Measurements from ENCODE around the gene DZIP1L. TPM values are rescaled to one million over a fixed set of nuclear protein-coding genes. Genes with fewer than 3 reads are reported as not detected.

DZIP1L gene
- total RNA-seq, 1 experiment from 2014 or later, result 6.3 TPM

DNA sequence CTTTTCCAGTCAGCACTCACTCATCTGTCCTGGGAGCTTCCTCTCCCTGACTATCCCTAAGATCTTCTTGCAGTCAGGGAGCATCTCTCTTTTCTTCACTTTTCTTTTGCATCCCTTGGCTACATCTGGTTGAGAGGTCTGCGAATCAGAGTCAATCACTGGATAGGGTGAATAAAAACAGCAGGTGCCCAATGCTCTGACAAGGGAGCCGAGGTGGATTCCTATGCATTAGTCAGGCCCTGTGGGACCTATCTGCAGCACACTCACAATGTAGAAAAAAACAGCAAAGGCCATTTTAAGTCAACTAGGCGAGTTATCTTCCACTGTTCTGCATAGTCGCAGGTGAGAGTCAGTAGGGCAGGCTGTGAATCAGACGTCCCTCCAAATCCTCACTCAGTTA is 35.5 kb downstream of the DZIP1L start:
- DNase-seq (ENCODE audit: low read depth), result no peak
- in situ Hi-C loops (cut with HindIII; ENCODE audit: low pct_unique_long_range_greater_than_20kb, low sequenced_read_pairs), result no loop called here

DNA sequence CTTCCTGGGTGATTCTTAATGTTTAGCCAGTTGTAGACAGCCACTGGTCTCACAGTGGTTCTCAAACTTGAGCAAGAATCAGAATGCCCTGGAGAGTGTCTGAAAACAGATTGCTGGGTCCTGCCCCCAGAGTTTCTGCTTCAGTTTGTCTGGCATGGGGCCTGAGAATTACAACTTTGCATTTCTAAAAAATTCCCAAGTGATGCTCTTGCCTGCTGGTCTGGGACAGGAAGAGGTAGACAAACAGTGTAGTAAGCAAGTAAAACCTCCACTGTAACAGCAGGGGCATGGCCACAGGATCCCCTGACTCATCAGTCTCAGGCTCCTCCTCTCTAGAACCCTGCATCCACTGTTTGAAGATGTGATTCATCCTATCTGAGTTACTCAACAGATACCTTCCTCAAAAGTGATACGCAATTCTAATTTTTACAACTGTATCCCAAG is 36.5 kb downstream of the DZIP1L start:
- in situ Hi-C loops (cut with HindIII; ENCODE audit: low pct_unique_long_range_greater_than_20kb, low sequenced_read_pairs), result no loop called here
- DNase-seq (ENCODE audit: low read depth), result peak; percentile 60

- no peak for DNase-seq (ENCODE audit: low read depth)
- in situ Hi-C loops (cut with HindIII; ENCODE audit: low pct_unique_long_range_greater_than_20kb, low sequenced_read_pairs), result no loop called here
Observed at GRCh38 chr3:138078096-138078495, 37.3 kb downstream of the DZIP1L start.

DNA sequence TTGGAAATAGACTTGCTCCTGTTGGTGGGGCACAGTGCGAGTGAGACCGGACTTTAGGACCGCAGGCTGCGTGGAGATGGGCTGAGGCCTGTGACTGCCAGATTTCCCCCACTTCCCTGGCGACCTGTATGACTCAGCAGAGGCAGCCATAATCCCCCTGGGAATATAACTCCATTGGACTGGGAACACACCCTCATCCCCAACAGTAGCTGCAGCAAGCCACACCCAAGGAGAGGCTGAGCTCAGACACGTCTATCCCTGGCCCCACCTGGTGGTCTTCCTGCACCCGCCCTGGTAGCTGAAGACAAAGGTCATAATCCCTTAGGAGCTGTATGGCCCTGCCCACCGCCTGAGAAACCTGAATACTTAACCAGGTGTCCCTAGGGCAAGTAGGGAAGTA is 42.6 kb downstream of the DZIP1L start:
- DNase-seq (ENCODE audit: low read depth), result no peak
- in situ Hi-C loops (cut with HindIII; ENCODE audit: low pct_unique_long_range_greater_than_20kb, low sequenced_read_pairs), result no loop called here

DNA sequence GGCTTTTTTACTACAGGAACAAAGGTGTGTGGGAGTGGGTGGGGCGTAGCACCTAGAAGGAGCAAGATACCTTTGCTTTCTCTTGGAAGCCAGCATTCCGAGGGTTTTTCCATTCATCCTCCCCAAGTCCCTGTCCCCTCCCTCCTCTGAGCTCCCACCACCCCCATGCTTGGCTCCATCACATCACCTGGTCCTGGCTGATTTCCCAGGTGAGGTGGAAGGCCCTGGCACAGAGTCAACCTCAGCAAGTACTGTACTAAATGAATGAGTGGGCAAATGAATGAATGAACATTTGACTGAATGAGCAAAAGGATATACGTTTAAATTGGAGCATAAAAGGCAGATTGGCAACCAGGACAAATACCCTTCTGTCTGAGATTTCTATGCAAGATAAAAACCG is 45.4 kb downstream of the DZIP1L start:
- DNase-seq (ENCODE audit: low read depth), result no peak
- in situ Hi-C loops (cut with HindIII; ENCODE audit: low pct_unique_long_range_greater_than_20kb, low sequenced_read_pairs), result no loop called here

- peak; percentile 65 for DNase-seq (ENCODE audit: low read depth)
- in situ Hi-C loops (cut with HindIII; ENCODE audit: low pct_unique_long_range_greater_than_20kb, low sequenced_read_pairs), result no loop called here
Observed at GRCh38 chr3:138068579-138069174, 46.7 kb downstream of the DZIP1L start.

DNA sequence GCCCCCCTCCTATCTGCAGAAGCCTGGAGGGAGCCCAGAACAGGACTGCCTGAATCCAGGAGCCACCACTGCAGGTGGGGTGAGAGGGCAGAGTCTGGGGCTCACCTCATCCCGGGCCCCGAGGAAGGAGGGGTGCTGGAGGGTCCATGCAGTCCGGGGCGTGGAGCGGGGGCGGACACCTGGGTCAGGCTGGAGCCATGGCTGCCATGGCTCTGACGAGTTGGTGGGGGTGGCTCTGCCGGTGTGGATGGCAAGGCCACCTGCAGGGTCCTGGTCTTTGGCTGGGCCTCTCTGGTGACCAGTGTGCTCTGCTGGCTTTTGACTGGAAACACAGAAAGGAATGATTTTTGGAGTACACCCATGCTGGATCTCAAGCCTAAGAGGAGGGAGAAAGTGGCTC is 47.4 kb downstream of the DZIP1L start:
- in situ Hi-C loops (cut with HindIII; ENCODE audit: low pct_unique_long_range_greater_than_20kb, low sequenced_read_pairs), result no loop called here

DNA sequence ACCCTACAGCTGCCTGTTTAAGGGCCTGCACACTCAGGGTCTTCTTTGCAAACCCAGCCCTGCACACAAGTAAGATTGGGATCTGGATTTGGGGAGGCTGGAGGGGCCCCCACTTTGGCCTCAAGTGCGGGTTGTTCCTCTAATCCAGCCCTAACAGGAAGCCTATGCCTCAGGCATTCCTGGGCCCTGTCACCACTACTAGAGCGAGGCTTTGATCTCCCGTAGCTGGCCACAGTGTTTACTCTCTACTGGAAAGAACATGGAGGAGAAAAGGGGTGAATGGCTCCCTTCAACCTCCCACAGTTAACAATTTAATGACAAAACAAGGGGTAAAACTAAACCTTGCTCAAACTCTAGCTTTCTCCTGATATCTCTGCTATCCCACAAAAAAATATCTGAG is 48.4 kb downstream of the DZIP1L start:
- in situ Hi-C loops (cut with HindIII; ENCODE audit: low pct_unique_long_range_greater_than_20kb, low sequenced_read_pairs), result no loop called here
- no peak for DNase-seq (ENCODE audit: low read depth)

More for the DNA sequence above, 47.4 kb downstream of the DZIP1L start:
- no peak for DNase-seq (ENCODE audit: low read depth)

DNA sequence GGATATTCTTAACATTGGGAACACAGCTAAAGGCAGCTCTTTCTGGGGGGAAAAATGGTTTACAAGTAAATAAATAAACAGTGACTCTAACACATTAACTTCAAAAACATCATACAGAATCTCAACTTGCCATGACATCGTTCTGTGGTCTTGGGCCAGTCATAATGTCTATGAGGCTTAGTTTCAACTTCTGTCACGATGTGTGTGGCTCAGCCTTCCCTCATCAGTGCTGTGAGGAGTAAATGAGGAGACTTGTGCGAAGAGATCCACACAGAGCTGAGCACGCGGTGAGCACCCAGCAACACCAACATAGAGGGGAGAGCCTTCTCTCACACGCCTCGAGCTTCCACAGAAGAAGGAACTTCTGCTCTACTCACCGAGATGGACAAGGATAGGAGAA is 49.0 kb downstream of the DZIP1L start:
- no peak for DNase-seq (ENCODE audit: low read depth)
- in situ Hi-C loops (cut with HindIII; ENCODE audit: low pct_unique_long_range_greater_than_20kb, low sequenced_read_pairs), result no loop called here

DNA sequence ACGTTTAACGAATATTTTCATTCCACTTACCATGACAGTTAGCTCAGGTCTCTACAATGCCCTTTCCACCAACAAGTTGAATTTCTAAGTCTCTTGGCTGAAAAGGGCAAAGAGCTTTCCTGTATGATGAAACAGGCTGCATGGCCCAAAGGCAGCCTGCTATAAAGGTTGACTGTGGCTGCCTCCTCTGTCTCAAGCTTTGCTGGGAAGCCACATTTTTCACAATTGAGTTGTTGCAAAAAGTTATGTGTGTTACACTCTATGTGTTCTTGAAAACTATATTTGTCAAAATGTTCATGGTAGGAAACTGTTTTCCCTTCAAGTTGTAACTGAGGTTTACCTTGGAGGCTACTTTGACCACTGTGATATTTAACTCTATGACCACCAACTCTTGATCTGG is 49.5 kb downstream of the DZIP1L start:
- in situ Hi-C loops (cut with HindIII; ENCODE audit: low pct_unique_long_range_greater_than_20kb, low sequenced_read_pairs), result no loop called here
- DNase-seq (ENCODE audit: low read depth), result no peak

GRCh38 chr3:138063416-138063815 is 52.0 kb downstream of the DZIP1L start:
- no peak for DNase-seq (ENCODE audit: low read depth)
- in situ Hi-C loops (cut with HindIII; ENCODE audit: low pct_unique_long_range_greater_than_20kb, low sequenced_read_pairs), result no loop called here

GRCh38 chr3:138062626-138063025 is 52.8 kb downstream of the DZIP1L start:
- in situ Hi-C loops (cut with HindIII; ENCODE audit: low pct_unique_long_range_greater_than_20kb, low sequenced_read_pairs), result no loop called here
- DNase-seq (ENCODE audit: low read depth), result no peak

- DNase-seq (ENCODE audit: low read depth), result no peak
- in situ Hi-C loops (cut with HindIII; ENCODE audit: low pct_unique_long_range_greater_than_20kb, low sequenced_read_pairs), result no loop called here
Observed at GRCh38 chr3:138062037-138062436, 53.4 kb downstream of the DZIP1L start.

GRCh38 chr3:138060792-138061191 is 54.6 kb downstream of the DZIP1L start:
- no peak for DNase-seq (ENCODE audit: low read depth)
- in situ Hi-C loops (cut with HindIII; ENCODE audit: low pct_unique_long_range_greater_than_20kb, low sequenced_read_pairs), result no loop called here

DNA sequence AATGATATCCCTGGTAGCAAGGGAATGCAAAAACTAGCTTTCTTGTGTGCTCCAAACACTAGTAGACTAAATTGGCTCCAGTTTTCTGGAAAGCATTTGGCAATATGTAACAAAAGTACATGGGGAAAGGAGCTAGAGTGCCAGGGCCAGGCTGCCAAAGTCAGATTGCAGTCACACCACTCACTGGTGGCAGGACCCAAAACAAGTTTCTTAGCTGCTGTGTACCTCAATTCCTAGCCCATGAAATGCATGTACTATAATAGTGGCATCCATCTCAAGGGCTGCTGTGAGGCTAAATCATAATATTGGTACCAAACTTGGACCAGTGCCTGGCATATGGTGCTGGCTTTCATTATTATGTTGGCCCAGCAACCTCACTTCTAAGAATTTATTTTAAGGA is 56.1 kb downstream of the DZIP1L start:
- no peak for DNase-seq (ENCODE audit: low read depth)
- in situ Hi-C loops (cut with HindIII; ENCODE audit: low pct_unique_long_range_greater_than_20kb, low sequenced_read_pairs), result no loop called here

- DNase-seq (ENCODE audit: low read depth), result no peak
- in situ Hi-C loops (cut with HindIII; ENCODE audit: low pct_unique_long_range_greater_than_20kb, low sequenced_read_pairs), result no loop called here
Observed at GRCh38 chr3:138057384-138057783, 58.0 kb downstream of the DZIP1L start.

DNA sequence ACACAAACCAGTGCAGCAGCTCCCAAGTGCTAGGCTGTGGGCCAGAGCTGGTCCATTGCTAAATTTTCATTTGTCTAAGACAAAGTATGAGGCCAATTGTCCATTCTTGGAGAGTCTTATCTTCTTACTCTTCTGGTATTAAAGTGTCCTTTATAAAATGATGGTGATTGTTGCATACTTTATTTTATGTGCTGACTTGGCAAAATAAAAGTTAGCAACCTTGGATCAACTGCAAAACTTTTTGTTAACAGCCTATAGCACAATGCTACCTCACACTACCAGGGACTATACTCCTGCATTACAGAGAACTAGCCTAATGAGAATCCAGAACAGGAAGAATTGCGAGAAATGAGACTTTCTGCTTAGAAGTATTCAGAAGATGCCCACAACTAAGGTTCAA is 61.4 kb downstream of the DZIP1L start:
- no peak for DNase-seq (ENCODE audit: low read depth)
- in situ Hi-C loops (cut with HindIII; ENCODE audit: low pct_unique_long_range_greater_than_20kb, low sequenced_read_pairs), result no loop called here

DNA sequence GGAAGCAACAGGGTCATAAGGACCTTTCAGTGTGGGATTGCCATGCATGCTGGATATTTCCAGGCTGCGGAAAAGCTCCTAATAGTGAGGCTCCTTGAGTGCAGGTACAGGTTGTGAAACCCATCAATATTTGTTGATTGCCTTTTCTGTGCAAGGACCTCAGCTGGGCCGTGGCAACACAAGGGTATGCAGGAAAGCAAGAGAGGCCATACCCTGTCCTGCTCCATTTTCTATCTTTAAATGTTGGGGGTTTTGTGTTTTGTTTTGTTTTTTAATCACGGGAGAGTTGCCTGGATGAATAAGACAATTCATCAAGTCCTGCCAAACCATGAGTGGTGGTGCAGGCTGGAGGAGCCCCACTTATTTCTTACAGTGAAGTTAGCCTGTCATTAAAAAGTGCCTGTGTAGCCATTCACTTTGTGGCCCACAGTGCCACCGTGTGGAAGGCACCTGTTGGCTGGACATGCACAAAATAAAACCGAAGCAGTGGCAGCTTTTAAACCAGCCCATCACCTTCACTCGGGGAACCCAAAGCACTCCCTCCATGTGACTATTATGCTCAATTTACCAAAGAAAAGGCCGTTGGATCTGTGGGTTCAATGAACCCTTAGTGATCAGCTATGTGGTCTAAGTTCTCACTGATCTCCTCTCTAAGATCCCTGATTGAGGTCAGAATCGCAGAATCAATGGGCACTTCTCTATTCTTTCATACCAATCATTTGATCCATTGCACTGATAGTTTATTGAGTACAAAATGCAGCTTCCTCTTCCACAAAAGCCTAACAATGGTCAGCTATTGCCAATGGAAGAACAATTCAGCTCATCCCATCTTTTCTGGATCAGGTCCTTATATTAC is 63.2 kb downstream of the DZIP1L start:
- peak; percentile 29 for DNase-seq (ENCODE audit: low read depth)
- in situ Hi-C loops (cut with HindIII; ENCODE audit: low pct_unique_long_range_greater_than_20kb, low sequenced_read_pairs), result no loop called here

DNA sequence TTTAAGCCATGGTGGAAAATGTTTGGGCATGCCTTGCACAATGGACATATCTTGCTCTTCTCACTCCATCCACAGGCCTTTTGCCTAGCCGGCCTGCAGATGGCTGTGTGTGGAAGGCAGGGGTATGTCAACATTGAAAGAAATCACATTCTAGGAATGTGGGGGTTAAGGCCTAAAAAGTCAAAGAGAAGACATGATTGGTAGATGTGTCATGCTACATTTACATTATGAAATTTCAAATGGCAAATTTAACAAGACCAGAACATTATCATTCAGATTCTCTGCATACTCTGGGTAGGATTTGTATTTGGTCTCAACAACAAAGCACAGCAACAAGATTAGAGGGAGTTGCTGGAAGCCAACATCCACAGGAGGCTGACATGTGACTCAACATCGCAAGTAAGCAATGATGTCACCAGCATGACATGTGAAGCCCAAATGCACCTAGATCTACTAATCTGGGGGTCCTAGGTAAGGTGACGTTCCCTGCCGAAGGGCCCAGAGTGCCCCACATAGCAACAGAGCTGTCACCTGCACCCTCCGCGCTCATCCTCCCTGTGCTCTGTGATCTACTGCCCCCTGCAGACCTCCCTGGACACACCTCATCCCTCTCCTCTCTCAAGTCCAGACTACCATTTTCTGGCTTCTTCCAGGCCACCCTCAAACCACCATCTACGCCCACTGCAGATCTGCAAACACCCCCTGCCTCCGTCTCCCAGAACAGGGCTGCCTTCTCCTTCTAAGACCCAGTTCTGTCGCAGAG is 66.1 kb downstream of the DZIP1L start:
- no peak for DNase-seq (ENCODE audit: low read depth)
- in situ Hi-C loops (cut with HindIII; ENCODE audit: low pct_unique_long_range_greater_than_20kb, low sequenced_read_pairs), result no loop called here
